Ishikawa (cell line): Measurements from ENCODE around the gene MAB21L4.

Source experiments
- CEBPB ChIP-seq: IDR thresholded peaks from 2 replicates; pipeline ENCODE4 v1.6.1; 2012
- CREB1 ChIP-seq: IDR thresholded peaks from 2 replicates; pipeline ENCODE4 v1.6.1; 2012; ENCODE audit warnings: low read depth
- EGR1 ChIP-seq: IDR thresholded peaks from 2 replicates; pipeline ENCODE4 v1.6.1; 2012
- EP300 ChIP-seq: IDR thresholded peaks from 2 replicates; pipeline ENCODE4 v1.6.1; 2012; ENCODE audit warnings: borderline replicate concordance
- FOXM1 ChIP-seq: IDR thresholded peaks from 2 replicates; pipeline ENCODE4 v1.6.1; 2012; ENCODE audit warnings: low read depth, borderline replicate concordance
- MAX ChIP-seq: IDR thresholded peaks from 2 replicates; pipeline ENCODE4 v1.6.1; 2012
- NFIC ChIP-seq: IDR thresholded peaks from 2 replicates; pipeline ENCODE4 v1.6.1; 2012
- RAD21 ChIP-seq: IDR thresholded peaks from 2 replicates; pipeline ENCODE4 v1.6.1; 2012; ENCODE audit warnings: low read depth
- REST ChIP-seq: IDR thresholded peaks from 2 replicates; pipeline ENCODE4 v1.6.1; 2012; ENCODE audit warnings: low read depth, mild to moderate bottlenecking
- TAF1 ChIP-seq: IDR thresholded peaks from 2 replicates; pipeline ENCODE4 v1.6.1; 2012; ENCODE audit warnings: low read depth, mild to moderate bottlenecking
- TCF12 ChIP-seq: IDR thresholded peaks from 2 replicates; pipeline ENCODE4 v1.6.1; 2012; ENCODE audit warnings: low read depth
- TEAD4 ChIP-seq: IDR thresholded peaks from 2 replicates; pipeline ENCODE4 v1.6.1; 2012
- USF1 ChIP-seq: IDR thresholded peaks from 2 replicates; pipeline ENCODE4 v1.6.1; 2012
- YY1 ChIP-seq: IDR thresholded peaks from 2 replicates; pipeline ENCODE4 v1.6.1; 2012; ENCODE audit warnings: low read depth
- ZBTB7A ChIP-seq: IDR thresholded peaks from 2 replicates; pipeline ENCODE4 v1.6.1; 2012; ENCODE audit warnings: low read depth

The MAB21L4 gene

GRCh38 chr2:240876475-240877251, 19.3 kb downstream of the MAB21L4 start:
- TF ChIP-seq USF1 (no peak), CEBPB (no peak), EP300 (no peak), MAX (no peak), YY1 (no peak), TAF1 (no peak), REST (no peak), NFIC (no peak)

GRCh38 chr2:240876035-240876474, 19.9 kb downstream of the MAB21L4 start:
- TF ChIP-seq RAD21: no peak
- no peak for TF ChIP-seq USF1
- no peak for TF ChIP-seq EGR1
- TF ChIP-seq YY1: no peak
- TF ChIP-seq TAF1: no peak
- no peak for TF ChIP-seq ZBTB7A
- no peak for TF ChIP-seq NFIC
- TF ChIP-seq MAX: no peak
- no peak for TF ChIP-seq TCF12
- no peak for TF ChIP-seq FOXM1
- TF ChIP-seq EP300: no peak
- TF ChIP-seq CEBPB: no peak
- TF ChIP-seq CREB1: no peak
- no peak for TF ChIP-seq TEAD4

- TF ChIP-seq TAF1: no peak
- TF ChIP-seq EGR1: no peak
- TF ChIP-seq TEAD4: no peak
- TF ChIP-seq NFIC: no peak
- TF ChIP-seq MAX: no peak
- no peak for TF ChIP-seq CEBPB
- TF ChIP-seq YY1: no peak
- TF ChIP-seq TCF12: no peak
- TF ChIP-seq RAD21: no peak
- TF ChIP-seq CREB1: no peak
- no peak for TF ChIP-seq REST
- TF ChIP-seq USF1: no peak
- TF ChIP-seq ZBTB7A: no peak
- TF ChIP-seq FOXM1: no peak
- no peak for TF ChIP-seq EP300
These were observed 20.5 kb downstream of the MAB21L4 start for GRCh38 chr2:240875228-240876034.

GRCh38 chr2:240874715-240875227, 21.2 kb downstream of the MAB21L4 start:
- TF ChIP-seq YY1 (no peak), EGR1 (no peak), MAX (no peak), RAD21 (no peak), USF1 (no peak), ZBTB7A (no peak)
